Ovary (tissue), 9 donors: ENCODE data around the gene PHYHD1. TPM values are rescaled to one million over a fixed set of nuclear protein-coding genes. Genes with fewer than 3 reads are reported as not detected.

Experiments used
- DNase-seq, 5 donors: peaks; one replicate each; pipeline ENCODE4 v3.0.0-alpha.2; 2019 to 2020
- H3K27ac ChIP-seq, 2 donors: fragments of 200-600 bp; one replicate each; pipeline versions ENCODE4 v1.5.1 to v1.8.0; 2019 to 2022
- H3K27me3 ChIP-seq: fragments of 200-600 bp; one replicate; pipeline ENCODE4 v1.8.0; 2022
- H3K36me3 ChIP-seq: fragments of 200-600 bp; sonication (generic); one replicate; pipeline ENCODE4 v1.5.1; 2019
- H3K4me1 ChIP-seq: one replicate; pipeline ENCODE4 v1.8.1; 2013; ENCODE audit warnings: mild to moderate bottlenecking, moderate library complexity; ENCODE audit not compliant: insufficient read depth
- H3K4me3 ChIP-seq: fragments of 200-600 bp; sonication (generic); one replicate; pipeline ENCODE4 v1.5.1; 2017
- H3K9me3 ChIP-seq, 2 donors: fragments of 200-600 bp in 1 of 2; sonication (generic) in 1 of 2; one replicate each; pipeline versions ENCODE4 v1.5.1 to v1.8.1; 2013 to 2019; ENCODE audit warnings: mild to moderate bottlenecking in 1 of 2, moderate library complexity in 1 of 2
- EP300 ChIP-seq: sonication (generic); formaldehyde crosslinking; IDR thresholded peaks from one replicate; pipeline ENCODE4 v1.6.1; 2017; ENCODE audit warnings: antibody characterized with exemption
- POLR2A ChIP-seq: fragments of 450-650 bp; IDR thresholded peaks from one replicate; pipeline ENCODE4 v1.6.1; 2017; ENCODE audit warnings: antibody characterized with exemption, mild to moderate bottlenecking, moderate library complexity
- whole genome bisulfite sequencing, 3 donors: extraction: QIAGEN DNeasy Blood & Tissue Kit in 1 of 3; methylation state at CpG; one replicate each; pipeline versions ENCODE4 v1.1.5 to v1.1.7; 2013 to 2017; 5-methylcytosine and 5-hydroxymethylcytosine counted together
- intact Hi-C, 4 donors: fragments of 100-400 bp; cut with DNase I; formaldehyde crosslinking; loops; one replicate each; pipeline versions ENCODE4 v1.11.0 to v1.15.1; 2022 to 2023
- polyA plus RNA-seq, 2 donors: library from polyadenylated mRNA; stranded (reverse); fragments of 200-250 nt in 1 of 2; fragments of 350-450 nt in 1 of 2; fragmentation: Illumina TruSeq in 1 of 2; extraction: RNeasy Lipid Tissue Mini Kit (QIAGEN cat#74804) in 1 of 2; gene quantifications; one replicate each; pipeline ENCODE4 v1.2.3, GENCODE V29; 2013 to 2014
- total RNA-seq, 7 donors: library from RNA; depleted of rRNA in 2 of 7; stranded (reverse); fragments of >200 nt in 2 of 7; fragmentation: NEBNext Ultra II Directional in 3 of 7; extraction: Animal tissue kit (Norgen Biotek cat#: 25700) in 3 of 7; gene quantifications; one replicate each; pipeline versions ENCODE4 v1.1.0 to v1.2.4, GENCODE V29; 2016 to 2023
- TF ChIP-seq, protein P1 (sequence below), 3 donors: fragments of 450-650 bp in 2 of 3; fragments of 200-600 bp in 1 of 3; IDR thresholded peaks; one replicate each; pipeline versions ENCODE4 v1.5.1 to v1.8.0; 2016 to 2022; ENCODE audit warnings: antibody characterized with exemption in 3 of 3, mild to moderate bottlenecking in 1 of 3
- donor health status: DM: no; HTN: no; CAD: no; lungs with moderate emphysema.
- donor health status: DM: no; HTN: no; CAD: no.
- donor health status: Bipolar disorder and iron deficiency.
- donor health status: DM: yes; HTN: yes; CAD: no.
- donor health status: DM: no; HTN: no; CAD: no.
- donor health status: DM: yes; HTN: yes; CAD: no.

Gene PHYHD1
- total and polyA plus RNA-seq, 9 donors, result 24.8 to 63.9 (median 43.1) TPM

DNA sequence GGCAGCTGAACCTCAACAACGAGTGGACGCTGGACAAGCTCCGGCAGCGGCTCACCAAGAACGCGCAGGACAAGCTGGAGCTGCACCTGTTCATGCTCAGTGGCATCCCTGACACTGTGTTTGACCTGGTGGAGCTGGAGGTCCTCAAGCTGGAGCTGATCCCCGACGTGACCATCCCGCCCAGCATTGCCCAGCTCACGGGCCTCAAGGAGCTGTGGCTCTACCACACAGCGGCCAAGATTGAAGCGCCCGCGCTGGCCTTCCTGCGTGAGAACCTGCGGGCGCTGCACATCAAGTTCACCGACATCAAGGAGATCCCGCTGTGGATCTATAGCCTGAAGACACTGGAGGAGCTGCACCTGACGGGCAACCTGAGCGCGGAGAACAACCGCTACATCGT, 12.4 kb upstream of the PHYHD1 start:
- 97 to 98% (median 97%) methylated on average over 24 of the region's 24 CpGs for WGBS, 3 donors
- no peak for DNase-seq
- TF ChIP-seq POLR2A, result no peak
- TF ChIP-seq, protein P1, sequence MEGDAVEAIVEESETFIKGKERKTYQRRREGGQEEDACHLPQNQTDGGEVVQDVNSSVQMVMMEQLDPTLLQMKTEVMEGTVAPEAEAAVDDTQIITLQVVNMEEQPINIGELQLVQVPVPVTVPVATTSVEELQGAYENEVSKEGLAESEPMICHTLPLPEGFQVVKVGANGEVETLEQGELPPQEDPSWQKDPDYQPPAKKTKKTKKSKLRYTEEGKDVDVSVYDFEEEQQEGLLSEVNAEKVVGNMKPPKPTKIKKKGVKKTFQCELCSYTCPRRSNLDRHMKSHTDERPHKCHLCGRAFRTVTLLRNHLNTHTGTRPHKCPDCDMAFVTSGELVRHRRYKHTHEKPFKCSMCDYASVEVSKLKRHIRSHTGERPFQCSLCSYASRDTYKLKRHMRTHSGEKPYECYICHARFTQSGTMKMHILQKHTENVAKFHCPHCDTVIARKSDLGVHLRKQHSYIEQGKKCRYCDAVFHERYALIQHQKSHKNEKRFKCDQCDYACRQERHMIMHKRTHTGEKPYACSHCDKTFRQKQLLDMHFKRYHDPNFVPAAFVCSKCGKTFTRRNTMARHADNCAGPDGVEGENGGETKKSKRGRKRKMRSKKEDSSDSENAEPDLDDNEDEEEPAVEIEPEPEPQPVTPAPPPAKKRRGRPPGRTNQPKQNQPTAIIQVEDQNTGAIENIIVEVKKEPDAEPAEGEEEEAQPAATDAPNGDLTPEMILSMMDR (IDR thresholded peaks at IDR 0.05), result no peak
- TF ChIP-seq EP300, result no peak
- intact Hi-C loops, result no loop called here
- H3K4me1 ChIP-seq, result peaks cover 25% of the 10 kb centered on the region
- no peak overlapping the region for H3K4me3 ChIP-seq
- H3K27ac ChIP-seq, result no peak overlapping the region
- no peaks in the 10 kb centered on the region for H3K9me3 ChIP-seq
- no peaks in the 10 kb centered on the region for H3K36me3 ChIP-seq
- no peaks in the 10 kb centered on the region for H3K27me3 ChIP-seq

DNA sequence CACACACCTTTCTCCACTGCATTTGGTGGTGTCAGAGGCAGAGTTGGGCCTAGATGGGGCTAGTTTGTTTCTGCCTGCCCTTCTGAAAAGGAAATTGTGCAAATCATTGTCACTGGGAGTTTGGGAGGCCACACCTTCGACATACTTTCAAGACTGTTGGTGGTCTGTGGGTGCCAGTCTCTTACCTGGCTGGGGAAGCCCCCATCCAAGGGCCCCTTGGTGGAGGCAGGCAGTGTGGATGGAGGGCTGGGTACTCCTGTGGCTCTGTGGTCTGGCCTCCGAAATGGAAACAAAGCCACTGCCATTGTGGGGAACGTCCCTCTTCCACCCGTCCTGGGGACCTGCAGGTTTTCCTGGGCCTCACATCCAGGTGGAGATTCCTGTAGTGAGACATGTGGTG, 10.9 kb upstream of the PHYHD1 start:
- H3K9me3 ChIP-seq, result no peaks in the 10 kb centered on the region
- H3K4me1 ChIP-seq, result peaks cover 27% of the 10 kb centered on the region
- no peak overlapping the region for H3K27ac ChIP-seq
- H3K36me3 ChIP-seq, result no peaks in the 10 kb centered on the region
- 81 to 82% (median 82%) methylated on average over 4 of the region's 4 CpGs for WGBS, 3 donors
- TF ChIP-seq, protein P1 (IDR thresholded peaks at IDR 0.05), result no peak
- TF ChIP-seq EP300, result no peak
- no peak for TF ChIP-seq POLR2A
- H3K4me3 ChIP-seq, result no peak overlapping the region
- DNase-seq, result no peak
- intact Hi-C loops, result no loop called here
- no peaks in the 10 kb centered on the region for H3K27me3 ChIP-seq

DNA sequence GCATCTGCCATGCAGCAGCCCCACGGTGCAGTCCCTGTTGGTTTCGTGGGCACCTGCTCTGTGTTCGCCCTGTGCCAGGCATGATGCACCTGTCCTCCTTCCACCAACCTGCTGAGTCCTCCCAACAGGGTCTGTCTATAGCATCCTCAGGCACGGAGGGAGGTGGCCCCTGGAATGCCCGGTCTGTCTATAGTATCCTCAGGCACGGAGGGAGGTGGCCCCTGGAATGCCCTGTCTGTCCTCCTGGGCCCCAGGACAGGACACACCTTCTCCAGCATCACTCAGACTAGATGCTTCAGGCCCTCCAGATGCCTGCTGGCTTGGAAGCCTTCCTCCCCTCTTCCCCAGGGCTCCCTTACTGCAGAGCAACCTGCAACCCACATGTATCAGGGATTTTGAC, 9.9 kb upstream of the PHYHD1 start:
- 83 to 87% (median 84%) methylated on average over 6 of the region's 6 CpGs for WGBS, 3 donors
- intact Hi-C loops, result no loop called here
- H3K27ac ChIP-seq, result no peak overlapping the region
- no peak overlapping the region for H3K4me3 ChIP-seq
- no peaks in the 10 kb centered on the region for H3K36me3 ChIP-seq
- no peaks in the 10 kb centered on the region for H3K9me3 ChIP-seq
- TF ChIP-seq EP300, result no peak
- TF ChIP-seq, protein P1 (IDR thresholded peaks at IDR 0.05), result no peak
- TF ChIP-seq POLR2A, result no peak
- DNase-seq, result no peak
- H3K27me3 ChIP-seq, result no peaks in the 10 kb centered on the region
- H3K4me1 ChIP-seq, result peaks cover 31% of the 10 kb centered on the region

- no peak overlapping the region for H3K4me3 ChIP-seq
- 44 to 59% (median 55%) methylated on average over 8 of the region's 8 CpGs for WGBS, 3 donors
- TF ChIP-seq, protein P1 (IDR thresholded peaks at IDR 0.05), result no peak
- TF ChIP-seq EP300, result no peak
- no peak for TF ChIP-seq POLR2A
- H3K9me3 ChIP-seq, result no peaks in the 10 kb centered on the region
- no peaks in the 10 kb centered on the region for H3K27me3 ChIP-seq
- DNase-seq, result no peak
- no peak overlapping the region for H3K27ac ChIP-seq
- intact Hi-C loops, result no loop called here
- H3K36me3 ChIP-seq, result no peaks in the 10 kb centered on the region
- peaks cover 37% of the 10 kb centered on the region for H3K4me1 ChIP-seq
Observed at GRCh38 chr9:128911529-128912035, 9.2 kb upstream of the PHYHD1 start.
